EL (cell line): ENCODE data around the gene TICRR.

ENCODE experiments used
- DNase-seq: peaks from one replicate; pipeline ENCODE4 v3.0.0-alpha.2; 2016

TICRR gene

DNA sequence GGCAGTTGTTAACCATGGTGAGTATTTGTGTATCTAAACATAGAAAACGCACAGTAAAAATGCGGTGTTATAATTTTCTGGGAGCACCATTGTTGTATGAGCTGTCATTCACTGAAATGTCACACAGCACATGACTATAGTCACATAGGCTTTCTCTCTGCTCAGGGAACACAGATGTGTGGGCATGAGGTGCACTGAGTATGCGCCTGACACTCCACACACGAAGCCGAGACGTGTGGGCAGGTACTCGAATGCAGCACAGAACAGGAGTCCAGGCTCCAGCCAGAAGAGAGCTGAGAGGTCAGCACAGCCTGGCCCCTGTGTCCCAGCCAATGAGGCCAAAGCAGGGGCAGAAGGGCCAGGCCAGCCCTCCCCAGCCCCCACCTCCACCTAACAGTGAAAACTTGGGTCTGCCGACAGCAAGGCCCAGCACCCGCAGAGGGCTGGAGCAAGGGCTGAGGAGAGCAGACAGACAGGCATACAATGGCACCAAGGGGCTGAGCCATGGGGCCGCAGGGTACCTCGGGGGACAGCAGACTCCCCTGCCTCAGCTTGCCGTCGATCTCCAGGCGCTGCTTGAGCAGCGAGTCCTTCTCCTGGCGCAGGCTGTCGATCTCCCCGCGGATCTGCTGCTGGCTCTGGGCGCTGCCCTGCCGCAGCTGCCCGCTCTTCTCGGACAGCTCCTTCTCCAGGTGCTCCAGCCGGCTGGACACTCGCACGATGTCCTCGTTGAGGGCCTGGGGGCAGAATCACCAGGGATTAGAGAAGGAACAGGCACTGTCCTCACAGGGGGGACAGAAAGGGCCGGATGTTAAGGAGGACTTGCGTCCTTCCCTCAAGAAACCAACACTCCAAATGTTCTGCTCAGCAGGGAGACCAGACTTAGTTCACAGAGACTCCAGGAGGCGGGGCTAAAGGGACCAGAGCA, 56.0 kb downstream of the TICRR start:
- DNase-seq: no peak

DNA sequence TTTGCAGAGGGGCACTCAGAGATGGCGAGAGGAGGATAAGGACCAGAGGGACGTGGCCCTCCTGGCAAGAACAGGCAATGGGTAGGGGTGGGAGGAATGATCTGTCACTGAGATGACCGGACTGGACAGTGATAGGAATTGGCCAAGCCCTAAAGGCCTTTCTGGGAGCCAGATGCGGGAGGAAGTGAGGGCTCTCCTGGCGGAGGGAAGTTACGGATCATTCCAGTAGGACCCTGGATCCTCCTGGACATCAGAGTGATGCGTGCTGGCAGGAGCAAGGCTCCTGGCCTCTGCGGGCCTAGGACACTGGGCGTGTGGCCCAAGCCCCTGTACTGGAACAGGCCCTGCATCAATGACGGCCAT, 56.6 kb downstream of the TICRR start:
- DNase-seq: no peak

DNA sequence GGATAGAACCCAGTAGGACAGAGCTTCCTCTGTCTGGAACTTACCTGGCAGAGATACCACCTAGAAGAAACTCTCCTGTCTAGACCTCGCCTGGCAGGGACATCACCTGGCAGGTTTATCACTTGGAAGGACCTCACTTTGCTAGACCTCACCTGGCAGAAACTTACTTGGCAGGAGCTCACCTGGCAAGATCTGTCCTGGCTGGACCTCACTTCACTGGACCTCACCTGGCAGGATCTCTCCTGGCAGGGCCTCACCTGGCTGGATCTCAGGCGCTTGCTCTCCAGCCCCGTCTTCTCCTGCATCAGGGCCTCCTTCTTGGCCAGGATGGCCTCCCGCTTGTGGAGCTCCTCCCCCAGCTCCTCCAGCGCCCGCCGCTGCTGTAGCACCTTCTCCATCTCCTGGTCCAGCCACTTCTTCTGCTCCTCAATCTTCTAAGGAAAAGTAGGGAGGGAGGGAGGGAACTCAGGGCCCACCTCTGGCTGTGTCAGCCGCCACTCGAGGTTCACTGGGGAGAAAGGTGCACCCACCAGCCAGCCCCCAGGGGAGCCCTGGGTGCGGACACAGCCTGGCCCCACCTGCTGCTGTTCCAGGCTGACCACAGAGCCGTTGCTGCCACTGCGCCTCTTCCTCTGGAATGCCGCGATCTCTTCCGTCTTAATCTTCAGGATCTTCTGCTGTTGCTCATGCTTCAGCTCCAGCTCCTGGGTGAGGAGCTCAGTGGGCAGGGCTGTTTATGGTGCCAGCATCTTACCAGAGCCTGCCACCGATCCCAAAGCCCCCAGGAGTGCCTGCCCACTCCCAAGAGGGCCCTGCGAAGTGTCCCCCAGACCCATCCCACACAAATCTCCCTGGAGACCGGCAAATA, 57.5 kb downstream of the TICRR start:
- no peak for DNase-seq

DNA sequence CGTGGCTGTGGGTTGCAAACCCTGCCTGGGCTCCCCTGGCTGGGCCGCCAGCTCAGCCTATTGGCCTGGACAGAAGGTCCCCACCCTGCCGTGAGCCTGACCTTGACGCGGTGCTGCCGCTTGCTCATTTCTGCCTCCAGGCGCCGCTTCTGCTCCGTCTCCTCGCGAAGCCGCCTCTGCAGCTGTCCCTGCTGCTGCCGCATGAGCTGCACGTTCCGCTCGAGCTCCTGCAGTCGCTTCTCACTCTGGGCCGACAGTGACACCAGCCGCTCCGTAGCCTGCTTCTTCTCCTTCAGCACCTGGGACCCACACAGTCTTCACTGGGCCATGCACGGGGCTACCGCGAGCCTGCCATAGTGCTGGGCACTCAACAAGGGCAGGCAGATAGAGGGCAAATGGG, 58.3 kb downstream of the TICRR start:
- DNase-seq: no peak

DNA sequence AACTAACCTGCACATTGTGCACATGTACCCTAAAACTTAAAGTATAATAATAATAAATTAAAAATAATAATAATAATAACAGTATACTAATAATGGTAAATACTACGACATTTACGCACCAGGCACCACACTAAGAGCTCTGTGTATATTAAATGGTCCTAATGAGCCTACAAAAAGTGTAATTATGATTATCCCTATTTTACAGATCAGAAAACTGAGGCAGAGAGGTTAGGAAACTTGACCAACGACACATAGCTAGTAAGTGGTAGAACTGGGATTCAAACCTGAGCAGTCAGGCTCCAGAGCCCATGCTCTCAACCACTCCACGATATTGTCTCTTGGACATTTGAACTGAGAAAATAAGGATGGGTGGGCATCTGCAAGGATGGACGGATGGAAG, 65.0 kb downstream of the TICRR start:
- no peak for DNase-seq

DNA sequence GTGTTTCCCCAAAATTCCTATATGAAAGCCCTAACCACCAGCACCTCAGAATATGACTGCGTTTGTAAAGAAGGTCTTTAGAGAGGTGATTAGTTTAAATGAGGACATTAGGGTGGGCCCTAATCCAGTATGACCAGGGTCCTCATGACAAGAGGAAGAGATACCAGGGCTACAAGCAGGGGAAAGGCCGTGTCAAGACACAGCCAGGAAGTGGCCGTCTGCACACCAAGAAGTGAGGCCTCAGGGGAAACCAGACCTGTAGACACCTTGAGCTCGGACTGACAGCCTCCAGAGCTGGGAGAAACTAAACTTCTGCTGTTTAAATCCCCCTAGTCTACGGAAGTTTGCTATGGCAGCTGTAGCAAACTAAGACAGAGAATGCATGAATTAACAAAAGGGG, 65.8 kb downstream of the TICRR start:
- no peak for DNase-seq

DNA sequence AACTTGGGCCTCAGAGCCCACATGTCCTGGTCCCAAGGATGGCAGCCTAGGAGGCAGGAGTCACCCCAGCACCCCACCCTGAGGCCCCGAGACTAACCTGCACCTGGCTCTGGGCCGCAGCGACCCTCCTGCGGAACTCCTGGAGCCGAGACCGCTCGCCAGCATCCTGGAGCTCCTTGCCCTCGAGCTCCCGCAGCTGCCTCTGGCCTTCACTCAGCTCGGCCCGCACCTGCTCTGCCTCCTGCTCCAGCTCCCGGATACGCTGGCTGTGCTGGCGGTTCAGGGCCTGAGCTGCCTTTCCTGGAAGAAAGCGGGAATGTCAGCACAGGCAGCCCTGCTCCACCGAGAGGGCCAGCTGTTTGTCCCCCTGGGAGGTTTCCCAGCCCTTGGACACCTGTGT, 66.8 kb downstream of the TICRR start:
- no peak for DNase-seq

DNA sequence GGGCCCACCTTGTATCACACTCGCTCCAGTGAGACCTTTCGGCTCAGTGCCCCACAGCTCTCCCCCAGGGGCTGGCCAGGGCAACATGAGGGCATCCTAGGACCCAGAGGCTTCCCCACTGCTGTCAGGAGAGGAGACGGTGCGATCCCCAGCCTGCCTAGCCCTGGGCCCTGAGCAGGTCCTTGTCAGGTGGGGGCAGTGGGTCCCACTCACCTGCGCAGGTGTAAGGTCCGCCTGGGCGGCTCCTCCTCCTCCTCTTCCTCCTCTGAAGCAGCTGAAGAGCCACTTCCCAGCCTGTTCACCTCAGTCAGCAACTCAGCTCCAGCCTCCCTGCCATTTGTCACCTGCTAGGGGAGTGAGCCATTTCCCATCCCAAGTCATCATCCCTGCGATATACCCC, 70.4 kb downstream of the TICRR start:
- DNase-seq: no peak

DNA sequence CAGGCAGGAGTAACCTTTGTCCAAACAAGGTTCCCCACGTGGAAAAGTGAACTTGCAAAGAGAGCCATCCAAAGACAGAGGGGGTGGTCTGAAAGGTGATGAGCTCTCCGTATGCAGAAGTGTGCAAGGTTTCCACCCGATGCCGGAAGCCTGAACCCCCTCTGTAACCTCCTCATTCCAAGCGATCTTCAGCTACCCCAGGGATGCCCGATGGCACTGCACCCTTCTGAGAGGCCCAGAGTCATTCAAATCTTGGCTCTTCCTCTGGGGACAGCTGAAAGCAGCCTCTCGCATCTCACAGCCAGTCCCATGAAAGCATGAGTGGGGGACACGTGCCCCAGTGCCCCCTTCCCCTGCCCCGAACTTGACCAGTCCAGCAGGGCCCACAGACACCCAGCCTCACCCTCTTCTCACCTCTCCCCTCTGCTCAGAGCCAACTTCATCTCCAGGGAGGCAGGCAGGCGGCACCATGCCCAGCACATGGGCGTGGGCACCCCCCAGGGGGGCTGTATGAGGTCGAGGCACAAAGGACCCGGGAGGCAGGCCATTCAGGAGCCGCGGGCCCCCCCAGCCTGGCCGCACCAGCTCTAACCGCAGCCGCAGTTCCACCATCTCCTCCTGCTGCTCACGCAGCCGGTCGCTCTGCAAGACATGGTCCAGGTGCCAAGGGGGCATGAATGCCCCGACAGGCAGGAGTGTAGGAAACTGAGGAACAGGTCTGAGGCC, 71.3 kb downstream of the TICRR start:
- no peak for DNase-seq

DNA sequence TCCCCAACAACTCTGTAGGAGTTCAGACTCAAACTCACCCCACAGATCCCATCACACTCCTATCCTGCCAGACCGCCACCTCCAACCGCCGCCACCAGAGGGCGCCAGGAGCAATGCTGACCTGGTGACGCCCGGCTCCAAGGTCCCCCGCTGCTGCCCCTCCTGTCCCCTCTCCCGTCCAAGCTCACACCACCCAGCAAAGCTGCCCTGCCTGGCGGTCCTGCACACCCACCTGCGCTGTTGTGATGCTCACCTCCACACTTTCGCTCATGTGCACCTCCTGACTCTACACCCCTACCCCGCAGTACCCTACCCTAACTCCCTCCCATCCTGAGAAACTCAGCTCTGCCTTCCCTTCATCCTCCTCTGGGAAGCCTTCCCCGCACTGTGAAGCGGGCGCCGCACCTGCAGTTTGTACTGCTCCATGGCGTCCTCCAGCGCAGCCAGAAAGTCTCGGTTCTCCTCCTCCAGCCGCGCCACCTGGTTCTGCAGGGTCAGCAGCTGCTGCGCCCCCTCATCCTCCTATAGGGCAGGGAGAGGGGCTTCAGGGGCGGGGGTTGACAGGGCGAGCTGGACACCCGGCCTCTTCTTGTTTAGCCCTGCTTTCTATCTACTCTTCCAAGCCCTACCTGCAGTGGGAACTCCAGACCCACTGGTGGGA, 72.1 kb downstream of the TICRR start:
- peak; percentile 51 for DNase-seq

DNA sequence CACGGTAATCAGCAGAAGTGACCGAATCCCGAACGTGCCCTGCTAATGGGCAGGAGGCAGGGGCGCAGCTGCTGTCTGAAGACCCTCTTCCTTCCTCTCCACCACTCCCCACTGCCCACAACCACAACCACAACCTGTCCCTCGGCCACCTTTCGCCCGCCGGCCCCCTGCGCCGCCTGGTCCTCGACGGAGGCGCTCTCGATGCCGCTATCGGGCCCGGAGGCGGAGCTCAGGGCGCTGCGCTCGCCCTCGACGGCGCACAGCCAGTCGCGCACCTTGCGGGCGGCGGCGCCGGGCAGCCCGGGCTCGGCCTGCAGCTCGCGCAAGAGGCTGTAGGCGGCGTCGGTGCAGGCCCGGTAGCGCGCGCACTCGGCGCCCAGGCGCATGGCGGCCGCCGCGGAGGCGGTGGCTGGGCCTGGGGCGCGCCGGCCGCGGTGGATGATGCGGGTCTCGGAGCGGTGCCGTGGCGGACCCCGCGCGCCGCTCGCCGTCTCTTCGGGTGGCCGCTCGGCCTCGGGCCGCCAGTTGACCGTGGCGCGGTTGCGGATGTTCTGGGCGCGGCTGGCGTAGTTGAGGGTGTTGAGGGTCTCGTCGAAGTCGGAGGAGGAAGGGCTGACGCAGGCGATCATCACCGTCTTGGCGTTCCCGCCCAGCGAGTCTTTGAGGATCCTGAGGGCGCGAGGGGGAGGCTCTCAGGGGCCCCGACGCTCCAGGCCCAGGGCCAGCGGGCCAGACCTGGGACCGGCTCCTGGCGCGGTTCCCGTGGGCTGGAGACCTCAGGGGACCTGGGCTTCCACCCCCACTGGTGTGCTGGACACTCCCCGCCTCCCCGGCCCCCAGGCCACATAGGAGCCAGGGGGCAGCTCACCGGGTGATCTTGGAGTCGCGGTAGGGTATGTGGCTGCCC, 73.1 kb downstream of the TICRR start:
- no peak for DNase-seq

DNA sequence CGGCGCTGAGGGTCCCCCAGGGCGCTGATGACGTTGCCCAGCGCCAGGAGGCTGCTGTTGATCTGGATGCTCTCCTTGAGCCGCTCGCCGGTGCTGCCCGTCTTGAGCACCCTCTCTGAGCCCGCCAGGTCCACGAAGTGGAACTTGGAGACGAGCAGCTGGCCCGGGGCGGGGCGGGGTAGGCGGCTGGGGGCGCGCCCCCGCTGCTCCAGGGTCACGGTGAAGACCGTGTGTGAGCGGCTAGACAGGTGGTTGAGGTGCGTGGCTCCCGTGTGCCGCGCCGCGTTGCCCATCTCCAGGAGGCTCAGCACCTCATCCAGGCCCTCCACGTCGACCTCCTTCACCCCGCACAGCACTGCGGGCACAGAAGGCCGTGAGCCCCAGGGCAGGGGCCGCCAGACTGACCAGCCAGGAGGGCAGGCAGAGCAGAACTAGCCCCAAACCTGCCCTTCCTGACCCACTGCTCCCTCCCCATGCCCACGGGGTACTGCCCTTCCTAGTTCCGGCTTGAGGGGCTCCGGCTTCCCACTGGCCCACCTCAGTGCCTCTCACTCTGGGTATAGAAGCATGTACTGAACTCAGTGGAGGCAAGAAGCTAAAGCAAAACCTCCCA, 73.8 kb downstream of the TICRR start:
- DNase-seq: no peak

DNA sequence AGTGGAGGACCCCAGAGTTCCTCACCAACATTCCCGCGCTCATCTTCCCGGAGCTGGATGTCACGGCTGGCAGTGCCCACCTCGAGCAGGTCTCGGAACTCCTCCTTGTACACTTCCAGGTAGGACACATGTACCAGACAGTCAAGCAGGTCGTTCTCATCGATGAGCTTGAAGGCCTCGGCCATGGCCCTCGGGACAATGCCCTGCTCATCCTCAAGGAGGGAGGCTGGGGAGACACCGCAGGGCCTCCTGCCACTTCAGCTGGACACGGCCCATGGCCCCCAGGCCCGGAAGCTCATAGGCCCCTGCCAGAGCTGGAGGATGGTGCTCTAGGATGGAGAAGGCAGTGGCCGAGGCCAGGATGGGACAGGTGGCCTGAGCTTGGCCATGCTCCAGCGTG, 74.4 kb downstream of the TICRR start:
- no peak for DNase-seq

DNA sequence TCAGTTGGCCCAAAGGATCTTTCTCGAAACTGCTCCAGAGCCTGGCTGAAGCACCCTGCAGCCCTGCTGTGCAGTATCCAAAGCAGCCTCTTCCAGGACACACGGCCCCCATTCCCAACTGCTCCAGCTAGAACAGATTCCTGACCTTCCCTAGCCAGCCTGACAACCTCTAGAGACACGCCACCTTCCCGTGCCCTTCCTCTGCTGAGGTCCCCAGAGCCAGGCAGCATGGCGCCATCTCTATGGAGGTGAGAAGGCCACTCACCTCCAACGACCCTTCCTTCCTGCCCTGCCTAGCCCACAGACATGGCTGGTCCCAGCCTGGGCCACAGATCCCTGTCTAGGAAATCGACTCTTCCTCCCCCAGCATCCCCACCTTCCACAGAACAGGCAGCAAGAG, 76.9 kb downstream of the TICRR start:
- no peak for DNase-seq

DNA sequence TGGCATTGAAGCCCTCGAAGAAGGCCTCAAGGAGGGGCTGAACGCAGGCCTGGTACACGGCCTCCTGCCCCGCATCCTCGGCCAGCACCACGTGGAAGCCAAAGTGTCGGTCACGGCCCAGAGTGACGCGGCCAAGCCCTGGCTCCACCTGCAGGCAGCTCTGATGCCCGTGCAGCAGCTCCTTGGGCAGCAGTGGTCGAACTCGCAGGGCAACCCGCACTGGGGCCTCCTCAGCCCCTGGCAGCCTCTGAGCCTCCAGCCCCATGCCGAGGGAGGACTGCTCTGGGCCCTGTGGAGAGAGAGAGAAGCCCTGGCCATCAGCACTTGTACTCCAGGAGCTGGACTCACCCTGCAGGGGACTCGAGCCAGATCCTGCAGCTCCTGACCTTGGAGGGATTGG, 77.4 kb downstream of the TICRR start:
- DNase-seq: no peak

DNA sequence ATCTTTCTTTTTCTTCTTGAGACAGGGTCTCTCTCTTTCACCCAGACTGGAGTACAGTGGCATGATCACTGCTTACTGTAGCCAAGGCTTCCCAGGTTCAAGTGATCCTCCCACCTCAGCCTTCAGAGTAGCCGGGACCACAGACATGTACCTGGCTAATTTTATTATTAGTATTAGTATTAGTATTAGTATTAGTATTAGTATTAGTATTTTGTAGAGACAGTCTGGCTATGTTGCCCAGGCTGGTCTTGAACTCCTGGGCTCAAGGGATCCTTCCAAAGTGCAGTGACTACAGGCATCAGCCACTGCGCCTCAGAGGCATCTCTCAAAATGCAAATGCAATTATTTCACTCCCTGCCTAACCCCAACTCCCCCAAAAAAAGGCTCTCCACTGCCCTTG, 78.3 kb downstream of the TICRR start:
- DNase-seq: no peak

DNA sequence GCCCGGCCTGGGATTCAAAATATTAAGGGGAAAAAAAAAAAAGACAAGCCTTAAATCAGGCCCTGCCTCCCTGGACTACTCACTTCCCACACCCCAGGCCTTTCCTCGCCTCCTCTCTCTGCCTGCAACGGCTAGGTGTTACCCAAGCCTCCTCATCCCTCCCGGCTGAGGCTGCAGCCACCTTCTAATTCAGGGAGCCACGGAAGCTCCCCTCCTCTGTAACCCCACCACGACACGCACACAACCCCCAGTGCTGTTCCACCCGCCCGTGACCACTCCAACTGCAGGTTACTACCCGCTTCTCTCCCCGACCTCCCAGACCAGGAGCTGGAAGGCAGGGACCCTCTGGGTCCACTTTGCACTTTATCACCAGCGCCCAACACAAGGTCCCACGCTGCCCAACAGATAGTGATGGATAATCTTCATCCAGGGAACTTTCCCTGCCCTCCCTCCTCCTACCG, 79.1 kb downstream of the TICRR start:
- DNase-seq: peak; percentile 84

DNA sequence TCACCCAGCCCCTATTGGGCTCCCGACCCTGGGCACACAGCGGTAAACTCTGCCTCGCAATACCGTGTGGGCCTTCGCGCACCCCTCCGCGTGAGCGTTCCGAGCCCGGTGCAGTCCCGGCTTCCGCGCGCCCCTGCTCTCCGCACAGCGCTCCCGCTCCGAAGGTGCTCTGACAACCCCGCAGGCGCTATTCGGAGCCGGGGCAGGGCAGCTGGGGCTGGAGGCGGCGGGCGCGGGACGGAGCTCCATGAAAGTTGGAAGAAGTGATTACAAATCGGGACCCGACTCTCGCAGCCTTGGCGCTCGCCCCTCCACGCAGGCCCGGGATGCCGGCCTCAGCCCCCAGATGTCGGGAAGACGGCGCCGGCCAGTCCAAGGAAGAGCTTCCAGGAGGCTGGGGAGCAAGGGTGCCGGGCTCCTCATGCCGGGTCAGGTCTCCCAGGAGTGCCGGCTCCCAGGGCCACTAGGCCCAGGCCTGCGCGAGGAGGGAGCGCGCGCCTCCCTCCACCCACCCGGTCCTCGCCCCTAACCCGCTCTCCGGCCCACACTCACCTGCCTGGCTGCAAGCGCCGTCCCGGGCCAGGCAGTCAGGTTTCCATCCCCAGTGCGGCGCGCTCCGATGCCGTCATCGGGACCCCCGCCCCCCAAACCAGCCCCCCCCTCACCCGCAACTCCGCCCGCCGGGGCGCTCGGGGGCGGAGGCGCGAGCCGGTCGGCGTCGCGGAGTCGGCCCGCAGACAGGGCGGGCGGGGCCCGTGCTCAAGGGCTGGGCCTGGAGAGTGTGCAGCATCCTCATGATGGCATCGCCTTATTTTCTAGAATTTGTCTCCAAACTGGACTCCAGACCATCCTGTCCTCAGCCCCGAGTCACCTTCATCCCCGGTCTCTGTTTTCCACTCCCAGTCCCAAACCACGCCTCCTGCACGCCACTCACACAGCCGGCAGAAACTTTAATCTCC, 79.9 kb downstream of the TICRR start, which contains the start of gene KIF7:
Gene KIF7, minus strand, starts transcription at position 621 of the 959 bp plus-strand sequence. CDS start 2,537 bp downstream, outside the sequence.
- DNase-seq: peak; percentile 58

DNA sequence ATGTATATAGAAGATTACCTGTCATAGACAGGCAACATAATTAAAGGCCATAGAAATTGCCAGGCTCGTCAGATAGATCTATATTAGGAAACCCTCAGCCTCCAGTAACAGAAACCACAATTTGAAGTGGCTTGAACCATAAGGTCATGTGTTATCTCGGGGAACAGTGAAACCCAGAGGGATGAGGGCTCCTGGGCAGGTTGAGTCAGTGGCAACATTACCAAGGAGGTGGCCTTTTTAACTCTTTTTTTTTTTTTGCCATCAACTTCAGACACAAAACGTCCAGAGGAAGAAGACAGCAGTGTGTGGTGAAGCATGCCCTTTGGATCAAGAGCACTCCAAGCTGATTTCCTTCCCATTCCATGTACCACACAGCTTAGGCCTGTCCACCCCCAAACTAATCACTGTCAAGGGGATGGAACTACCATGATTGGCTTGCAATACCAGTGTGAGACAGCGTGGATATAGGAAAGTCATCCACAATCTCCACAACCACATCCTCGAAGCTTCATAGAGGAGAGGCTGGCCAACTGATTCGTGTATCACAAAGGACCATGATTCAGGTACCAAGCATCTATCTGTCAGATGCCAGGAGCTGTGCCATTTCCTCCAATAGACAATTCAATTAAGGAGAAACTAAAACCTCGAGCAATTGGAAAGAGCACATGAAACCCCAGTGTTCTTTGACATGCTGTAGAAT, 81.0 kb downstream of the TICRR start:
- DNase-seq: peak; percentile 38
